HCT116 (cell line): Measurements from ENCODE around the gene GOLGA1. TPM values are rescaled to one million over a fixed set of nuclear protein-coding genes. Genes with fewer than 3 reads are reported as not detected.

Experiments used
- ATAC-seq: fragments of 200-7000 bp; cut with Tn5 transposase; 2 replicates; pipeline ENCODE4 v1.9.1; 2020; ENCODE audit warnings: mild to moderate bottlenecking, moderate library complexity
- BruUV-seq: library from RNA; stranded (reverse); fragments of 400-500 nt; replicated peaks from 2 replicates; lab custom pipeline; 2021; lab: Mats Ljungman, UMichigan
- CTCF ChIA-PET: fragments of 300-600 bp; sonication (Branson Sonifier 250); formaldehyde crosslinking; loops from one replicate; lab custom pipeline; 2021; ENCODE audit warnings: antibody characterized with exemption; lab: Charles Lee
- POLR2A ChIA-PET: fragments of 300-600, 350-600 bp; sonication (Branson Sonifier 250); formaldehyde crosslinking; loops from one replicate; lab custom pipeline; 2021; ENCODE audit warnings: antibody characterized with exemption; lab: Charles Lee
- RAD21 ChIA-PET, 2 experiments: fragments of 300-600 bp; sonication (Branson Sonifier 250); formaldehyde crosslinking; loops; one replicate each; lab custom pipeline; 2023; ENCODE audit warnings: low total read pairs in 2 of 2; ENCODE audit not compliant: uncharacterized antibody in 2 of 2, unreplicated experiment in 2 of 2, low non-redundant PET in 1 of 2; lab: Charles Lee
- DNase-seq: peaks from one replicate; pipeline ENCODE4 v3.0.0-alpha.2; 2010; ENCODE audit warnings: low read depth, low spot score
- H2AFZ ChIP-seq: fragments of 200-600 bp; shearing (Covaris generic), sonication (generic); 2 replicates; pipeline ENCODE4 v1.6.1; 2017; ENCODE audit warnings: low read depth, mixed run types, mixed read lengths, antibody characterized with exemption, low read length; ENCODE audit not compliant: poor library complexity, severe bottlenecking
- H3K27ac ChIP-seq: 2 replicates; pipeline ENCODE4 v1.5.1; 2012; ENCODE audit warnings: low read depth, low read length
- H3K27me3 ChIP-seq: fragments of 200-600 bp; sonication (generic); 2 replicates; pipeline ENCODE4 v1.6.1; 2016; ENCODE audit warnings: mixed run types, low read length, mixed read lengths; ENCODE audit not compliant: insufficient read depth
- H3K36me3 ChIP-seq, 2 experiments: fragments of 200-500 bp in 1 of 2; fragments of 200-600 bp in 1 of 2; sonication (Bioruptor generic) in 1 of 2; sonication (generic) in 1 of 2; 2 replicates each; pipeline versions ENCODE4 v1.5.1 to v1.6.1; 2014 to 2016; ENCODE audit warnings: low read length in 2 of 2, inconsistent platforms in 1 of 2, mixed read lengths in 1 of 2, mixed run types in 1 of 2; ENCODE audit not compliant: insufficient read depth in 2 of 2, control insufficient read depth in 1 of 2
- H3K4me1 ChIP-seq, 2 experiments: fragments of 200-600 bp in 1 of 2; sonication (generic) in 1 of 2; 2 replicates each; pipeline versions ENCODE4 v1.5.1 to v1.6.1; 2012 to 2017; ENCODE audit warnings: low read length in 2 of 2, inconsistent platforms in 1 of 2, mild to moderate bottlenecking in 1 of 2, mixed read lengths in 1 of 2, mixed run types in 1 of 2, moderate library complexity in 1 of 2; ENCODE audit not compliant: insufficient read depth in 2 of 2, control insufficient read depth in 1 of 2
- H3K4me2 ChIP-seq: fragments of 200-600 bp; sonication (generic); 2 replicates; pipeline ENCODE4 v1.6.1; 2017; ENCODE audit warnings: mixed run types, low read length, mixed read lengths
- H3K4me3 ChIP-seq, 2 experiments: fragments of 200-600 bp in 1 of 2; sonication (generic) in 1 of 2; replicated peaks in 1 of 2; 2 replicates each; pipeline ENCODE4 v1.5.1; 2011 to 2016; ENCODE audit warnings: low read length in 2 of 2, control low read depth in 1 of 2, low read depth in 1 of 2, mild to moderate bottlenecking in 1 of 2, mixed read lengths in 1 of 2, mixed run types in 1 of 2
- H3K79me2 ChIP-seq: fragments of 200-600 bp; sonication (generic); 2 replicates; pipeline ENCODE4 v1.6.1; 2017; ENCODE audit warnings: mild to moderate bottlenecking, mixed run types, low read length, moderate library complexity, mixed read lengths; ENCODE audit not compliant: insufficient read depth
- H3K9ac ChIP-seq: fragments of 200-600 bp; sonication (generic); 2 replicates; pipeline ENCODE4 v1.6.1; 2016; ENCODE audit warnings: low read length, mixed read lengths
- H3K9me2 ChIP-seq: fragments of 200-600 bp; sonication (generic), shearing (Covaris generic); 2 replicates; pipeline ENCODE4 v1.6.1; 2017; ENCODE audit warnings: mixed run types, mild to moderate bottlenecking, moderate library complexity; ENCODE audit not compliant: insufficient read depth
- H3K9me3 ChIP-seq, 2 experiments: fragments of 200-500 bp in 1 of 2; fragments of 200-600 bp in 1 of 2; sonication (Bioruptor generic) in 1 of 2; sonication (generic) in 1 of 2; 2 replicates each; pipeline ENCODE4 v1.6.1; 2014 to 2017; ENCODE audit warnings: low read length in 2 of 2, mixed read lengths in 2 of 2, inconsistent platforms in 1 of 2, low read depth in 1 of 2, mild to moderate bottlenecking in 1 of 2, mixed run types in 1 of 2, moderate library complexity in 1 of 2; ENCODE audit not compliant: control insufficient read depth in 1 of 2, insufficient read depth in 1 of 2
- H4K20me1 ChIP-seq: fragments of 200-600 bp; sonication (generic), shearing (Covaris generic); 2 replicates; pipeline ENCODE4 v1.6.1; 2017; ENCODE audit warnings: mixed run types, mild to moderate bottlenecking, moderate library complexity; ENCODE audit not compliant: insufficient read depth
- CBX3 ChIP-seq: IDR thresholded peaks from 2 replicates; pipeline ENCODE4 v1.6.1; 2012; ENCODE audit warnings: low read depth
- CEBPB ChIP-seq: IDR thresholded peaks from 2 replicates; pipeline ENCODE4 v1.6.1; 2012; ENCODE audit warnings: low read depth
- CTCF ChIP-seq, 3 experiments: fragments of 200-600 bp in 1 of 3; sonication (generic) in 1 of 3; IDR thresholded peaks in 2 of 3; conservative IDR thresholded peaks in 1 of 3; 2 replicates each; pipeline ENCODE4 v1.5.1; 2012 to 2017; ENCODE audit warnings: low read depth in 2 of 3, low read length in 2 of 3, antibody characterized with exemption in 1 of 3, borderline replicate concordance in 1 of 3, control low read depth in 1 of 3, mild to moderate bottlenecking in 1 of 3, mixed read lengths in 1 of 3, mixed run types in 1 of 3, moderate library complexity in 1 of 3; ENCODE audit not compliant: insufficient read depth in 1 of 3
- EZH2 ChIP-seq: fragments of 200-600 bp; sonication (generic); IDR thresholded peaks from 2 replicates; pipeline ENCODE4 v1.6.1; 2017; ENCODE audit warnings: antibody characterized with exemption, mixed run types
- EZH2phosphoT487 ChIP-seq: fragments of 200-600 bp; IDR thresholded peaks from 2 replicates; pipeline ENCODE4 v1.6.1; 2018; ENCODE audit warnings: antibody characterized with exemption, borderline replicate concordance
- FOSL1 ChIP-seq: IDR thresholded peaks from 2 replicates; pipeline ENCODE4 v1.6.1; 2012; ENCODE audit warnings: low read depth
- MAX ChIP-seq: IDR thresholded peaks from 2 replicates; pipeline ENCODE4 v1.6.1; 2012
- POLR2A ChIP-seq: IDR thresholded peaks from 2 replicates; pipeline ENCODE4 v1.7.0; 2011; ENCODE audit warnings: borderline replicate concordance; ENCODE audit not compliant: insufficient read depth, insufficient read length; ENCODE audit errors: extremely low read depth
- POLR2AphosphoS5 ChIP-seq: IDR thresholded peaks from 2 replicates; pipeline ENCODE4 v1.6.1; 2011; ENCODE audit warnings: mild to moderate bottlenecking, low read depth, low read length, moderate library complexity
- RAD21 ChIP-seq: IDR thresholded peaks from 2 replicates; pipeline ENCODE4 v1.6.1; 2012; ENCODE audit warnings: low read depth, mild to moderate bottlenecking
- REST ChIP-seq: IDR thresholded peaks from 2 replicates; pipeline ENCODE4 v1.6.1; 2012; ENCODE audit warnings: low read depth
- SIN3A ChIP-seq: IDR thresholded peaks from 2 replicates; pipeline ENCODE4 v1.6.1; 2012; ENCODE audit warnings: low read depth
- SRF ChIP-seq: IDR thresholded peaks from 2 replicates; pipeline ENCODE4 v1.6.1; 2012; ENCODE audit warnings: low read depth
- TCF7L2 ChIP-seq: IDR thresholded peaks from 2 replicates; pipeline ENCODE4 v1.7.0; 2011; ENCODE audit warnings: borderline replicate concordance, inconsistent platforms; ENCODE audit not compliant: insufficient read depth, insufficient read length; ENCODE audit errors: extremely low read depth
- ZFX ChIP-seq: fragments of 450-650 bp; IDR thresholded peaks from 2 replicates; pipeline ENCODE4 v1.6.1; 2017
- ZNF274 ChIP-seq: fragments of 200-500 bp; sonication (Bioruptor generic); IDR thresholded peaks from 2 replicates; pipeline ENCODE4 v1.6.1; 2014; ENCODE audit warnings: mild to moderate bottlenecking, low read depth, low read length, inconsistent platforms
- intact Hi-C: fragments of 100-400 bp; cut with micrococcal nuclease; formaldehyde crosslinking; loops from 2 replicates; pipeline ENCODE4 v1.10.0; 2022
- total RNA-seq: library from RNA; stranded (reverse); gene quantifications from one replicate; pipeline ENCODE4 v1.2.1, GENCODE V29; 2021; ENCODE audit not compliant: unreplicated experiment
- TF ChIP-seq, protein P1 (sequence below): IDR thresholded peaks from 2 replicates; pipeline ENCODE4 v1.6.1; 2012

Gene GOLGA1
- total RNA-seq, 1 experiment from 2014 or later: 13.1 TPM

GRCh38 chr9:124884376-124884775 is 56.5 kb downstream of the GOLGA1 start (continued):
- TF ChIP-seq CTCF (IDR thresholded peaks at IDR 0.05 in 2 of 3, conservative IDR thresholded peaks at IDR 0.05 in 1 of 3; ENCODE audit: borderline replicate concordance in 1 of 3, insufficient read depth in 1 of 3, low read depth in 2 of 3, low read length in 2 of 3) (no peak), TCF7L2 (no peak), SIN3A (no peak), RAD21 (no peak), CEBPB (no peak), MAX (no peak), EZH2 (no peak), FOSL1 (no peak), EZH2phosphoT487 (no peak), ZFX (no peak), ZNF274 (no peak), POLR2A (no peak)
- TF ChIP-seq, protein P1, sequence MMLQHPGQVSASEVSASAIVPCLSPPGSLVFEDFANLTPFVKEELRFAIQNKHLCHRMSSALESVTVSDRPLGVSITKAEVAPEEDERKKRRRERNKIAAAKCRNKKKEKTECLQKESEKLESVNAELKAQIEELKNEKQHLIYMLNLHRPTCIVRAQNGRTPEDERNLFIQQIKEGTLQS: no peak

- DNase-seq (no peak), ATAC-seq (no peak)
- Histone ChIP-seq H3K36me3 (peaks cover 5 to 11% of the 10 kb centered on the region in 2 experiments; a peak in 3 of 4 replicates), H3K79me2 (peaks cover 1% of the 10 kb centered on the region; the same call in 1 of the 2 replicates), H3K4me2 (no peak overlapping the region), H4K20me1 (peaks cover 4% of the 10 kb centered on the region), H3K27ac (no peak overlapping the region), H3K4me3 (no peak overlapping the region), H3K4me1 (no peaks in the 10 kb centered on the region), H3K9me2 (no peaks in the 10 kb centered on the region), H3K27me3 (no peaks in the 10 kb centered on the region), H2AFZ (no peak overlapping the region), H3K9me3 (no peaks in the 10 kb centered on the region), H3K9ac (no peak overlapping the region)
- intact Hi-C loops: no loop called here
- ChIA-PET RAD21 (no interaction called here), POLR2A (no interaction called here), CTCF (no interaction called here)
- no TSS peak for BruUV-seq
- TF ChIP-seq ZNF274: no peak
- no peak for TF ChIP-seq FOSL1
- no peak for TF ChIP-seq REST
- no peak for TF ChIP-seq CBX3
- TF ChIP-seq CTCF (IDR thresholded peaks at IDR 0.05 in 2 of 3, conservative IDR thresholded peaks at IDR 0.05 in 1 of 3; ENCODE audit: borderline replicate concordance in 1 of 3, insufficient read depth in 1 of 3, low read depth in 2 of 3, low read length in 2 of 3): no peak
- TF ChIP-seq POLR2AphosphoS5: no peak
- no peak for TF ChIP-seq SRF
- no peak for TF ChIP-seq POLR2A
Measured at GRCh38 chr9:124882231-124882630, 58.7 kb downstream of the GOLGA1 start.
